HCT116 (cell line): ENCODE measurements around the gene IL23A. TPM values are rescaled to one million over a fixed set of nuclear protein-coding genes. Genes with fewer than 3 reads are reported as not detected.

Experiments
- ATAC-seq: fragments of 200-7000 bp; cut with Tn5 transposase; 2 replicates; pipeline ENCODE4 v1.9.1; 2020; ENCODE audit warnings: mild to moderate bottlenecking, moderate library complexity
- BruUV-seq: library from RNA; stranded (reverse); fragments of 400-500 nt; replicated peaks from 2 replicates; lab custom pipeline; 2021; lab: Mats Ljungman, UMichigan
- CTCF ChIA-PET: fragments of 300-600 bp; sonication (Branson Sonifier 250); formaldehyde crosslinking; loops from one replicate; lab custom pipeline; 2021; ENCODE audit warnings: antibody characterized with exemption; lab: Charles Lee
- POLR2A ChIA-PET: fragments of 300-600, 350-600 bp; sonication (Branson Sonifier 250); formaldehyde crosslinking; loops from one replicate; lab custom pipeline; 2021; ENCODE audit warnings: antibody characterized with exemption; lab: Charles Lee
- RAD21 ChIA-PET, 2 experiments: fragments of 300-600 bp; sonication (Branson Sonifier 250); formaldehyde crosslinking; loops; one replicate each; lab custom pipeline; 2023; ENCODE audit warnings: low total read pairs in 2 of 2; ENCODE audit not compliant: uncharacterized antibody in 2 of 2, unreplicated experiment in 2 of 2, low non-redundant PET in 1 of 2; lab: Charles Lee
- DNase-seq: peaks from one replicate; pipeline ENCODE4 v3.0.0-alpha.2; 2010; ENCODE audit warnings: low read depth, low spot score
- H2AFZ ChIP-seq: fragments of 200-600 bp; shearing (Covaris generic), sonication (generic); 2 replicates; pipeline ENCODE4 v1.6.1; 2017; ENCODE audit warnings: low read depth, mixed run types, mixed read lengths, antibody characterized with exemption, low read length; ENCODE audit not compliant: poor library complexity, severe bottlenecking
- H3K27ac ChIP-seq: 2 replicates; pipeline ENCODE4 v1.5.1; 2012; ENCODE audit warnings: low read depth, low read length
- H3K27me3 ChIP-seq: fragments of 200-600 bp; sonication (generic); 2 replicates; pipeline ENCODE4 v1.6.1; 2016; ENCODE audit warnings: mixed run types, low read length, mixed read lengths; ENCODE audit not compliant: insufficient read depth
- H3K36me3 ChIP-seq, 2 experiments: fragments of 200-500 bp in 1 of 2; fragments of 200-600 bp in 1 of 2; sonication (Bioruptor generic) in 1 of 2; sonication (generic) in 1 of 2; 2 replicates each; pipeline versions ENCODE4 v1.5.1 to v1.6.1; 2014 to 2016; ENCODE audit warnings: low read length in 2 of 2, inconsistent platforms in 1 of 2, mixed read lengths in 1 of 2, mixed run types in 1 of 2; ENCODE audit not compliant: insufficient read depth in 2 of 2, control insufficient read depth in 1 of 2
- H3K4me1 ChIP-seq, 2 experiments: fragments of 200-600 bp in 1 of 2; sonication (generic) in 1 of 2; 2 replicates each; pipeline versions ENCODE4 v1.5.1 to v1.6.1; 2012 to 2017; ENCODE audit warnings: low read length in 2 of 2, inconsistent platforms in 1 of 2, mild to moderate bottlenecking in 1 of 2, mixed read lengths in 1 of 2, mixed run types in 1 of 2, moderate library complexity in 1 of 2; ENCODE audit not compliant: insufficient read depth in 2 of 2, control insufficient read depth in 1 of 2
- H3K4me2 ChIP-seq: fragments of 200-600 bp; sonication (generic); 2 replicates; pipeline ENCODE4 v1.6.1; 2017; ENCODE audit warnings: mixed run types, low read length, mixed read lengths
- H3K4me3 ChIP-seq, 2 experiments: fragments of 200-600 bp in 1 of 2; sonication (generic) in 1 of 2; replicated peaks in 1 of 2; 2 replicates each; pipeline ENCODE4 v1.5.1; 2011 to 2016; ENCODE audit warnings: low read length in 2 of 2, control low read depth in 1 of 2, low read depth in 1 of 2, mild to moderate bottlenecking in 1 of 2, mixed read lengths in 1 of 2, mixed run types in 1 of 2
- H3K79me2 ChIP-seq: fragments of 200-600 bp; sonication (generic); 2 replicates; pipeline ENCODE4 v1.6.1; 2017; ENCODE audit warnings: mild to moderate bottlenecking, mixed run types, low read length, moderate library complexity, mixed read lengths; ENCODE audit not compliant: insufficient read depth
- H3K9ac ChIP-seq: fragments of 200-600 bp; sonication (generic); 2 replicates; pipeline ENCODE4 v1.6.1; 2016; ENCODE audit warnings: low read length, mixed read lengths
- H3K9me2 ChIP-seq: fragments of 200-600 bp; sonication (generic), shearing (Covaris generic); 2 replicates; pipeline ENCODE4 v1.6.1; 2017; ENCODE audit warnings: mixed run types, mild to moderate bottlenecking, moderate library complexity; ENCODE audit not compliant: insufficient read depth
- H3K9me3 ChIP-seq, 2 experiments: fragments of 200-500 bp in 1 of 2; fragments of 200-600 bp in 1 of 2; sonication (Bioruptor generic) in 1 of 2; sonication (generic) in 1 of 2; 2 replicates each; pipeline ENCODE4 v1.6.1; 2014 to 2017; ENCODE audit warnings: low read length in 2 of 2, mixed read lengths in 2 of 2, inconsistent platforms in 1 of 2, low read depth in 1 of 2, mild to moderate bottlenecking in 1 of 2, mixed run types in 1 of 2, moderate library complexity in 1 of 2; ENCODE audit not compliant: control insufficient read depth in 1 of 2, insufficient read depth in 1 of 2
- H4K20me1 ChIP-seq: fragments of 200-600 bp; sonication (generic), shearing (Covaris generic); 2 replicates; pipeline ENCODE4 v1.6.1; 2017; ENCODE audit warnings: mixed run types, mild to moderate bottlenecking, moderate library complexity; ENCODE audit not compliant: insufficient read depth
- CBX3 ChIP-seq: IDR thresholded peaks from 2 replicates; pipeline ENCODE4 v1.6.1; 2012; ENCODE audit warnings: low read depth
- EGR1 ChIP-seq: IDR thresholded peaks from 2 replicates; pipeline ENCODE4 v1.6.1; 2012; ENCODE audit warnings: low read depth
- ELF1 ChIP-seq: IDR thresholded peaks from 2 replicates; pipeline ENCODE4 v1.6.1; 2012; ENCODE audit warnings: low read depth, borderline replicate concordance
- EZH2phosphoT487 ChIP-seq: fragments of 200-600 bp; IDR thresholded peaks from 2 replicates; pipeline ENCODE4 v1.6.1; 2018; ENCODE audit warnings: antibody characterized with exemption, borderline replicate concordance
- FOSL1 ChIP-seq: IDR thresholded peaks from 2 replicates; pipeline ENCODE4 v1.6.1; 2012; ENCODE audit warnings: low read depth
- JUND ChIP-seq: IDR thresholded peaks from 2 replicates; pipeline ENCODE4 v1.6.1; 2012
- POLR2AphosphoS5 ChIP-seq: IDR thresholded peaks from 2 replicates; pipeline ENCODE4 v1.6.1; 2011; ENCODE audit warnings: mild to moderate bottlenecking, low read depth, low read length, moderate library complexity
- RAD21 ChIP-seq: IDR thresholded peaks from 2 replicates; pipeline ENCODE4 v1.6.1; 2012; ENCODE audit warnings: low read depth, mild to moderate bottlenecking
- SRF ChIP-seq: IDR thresholded peaks from 2 replicates; pipeline ENCODE4 v1.6.1; 2012; ENCODE audit warnings: low read depth
- YY1 ChIP-seq: IDR thresholded peaks from 2 replicates; pipeline ENCODE4 v1.6.1; 2011; ENCODE audit warnings: low read length, low read depth, moderate library complexity, mild to moderate bottlenecking; ENCODE audit not compliant: insufficient replicate concordance; ENCODE audit errors: extremely low read depth
- ZNF274 ChIP-seq: fragments of 200-500 bp; sonication (Bioruptor generic); IDR thresholded peaks from 2 replicates; pipeline ENCODE4 v1.6.1; 2014; ENCODE audit warnings: mild to moderate bottlenecking, low read depth, low read length, inconsistent platforms
- intact Hi-C: fragments of 100-400 bp; cut with micrococcal nuclease; formaldehyde crosslinking; loops from 2 replicates; pipeline ENCODE4 v1.10.0; 2022
- total RNA-seq: library from RNA; stranded (reverse); gene quantifications from one replicate; pipeline ENCODE4 v1.2.1, GENCODE V29; 2021; ENCODE audit not compliant: unreplicated experiment
- TF ChIP-seq, protein P1 (sequence below): IDR thresholded peaks from 2 replicates; pipeline ENCODE4 v1.6.1; 2011; ENCODE audit warnings: mild to moderate bottlenecking, low read length, moderate library complexity; ENCODE audit not compliant: insufficient replicate concordance; ENCODE audit errors: extremely low read depth
- TF ChIP-seq, protein P2 (sequence below): IDR thresholded peaks from 2 replicates; pipeline ENCODE4 v1.6.1; 2012
- TF ChIP-seq, protein P3 (sequence below): IDR thresholded peaks from 2 replicates; pipeline ENCODE4 v1.6.1; 2012; ENCODE audit warnings: low read depth
- TF ChIP-seq, protein P4 (sequence below): IDR thresholded peaks from 2 replicates; pipeline ENCODE4 v1.6.1; 2012

The IL23A gene
- total RNA-seq, 1 experiment from 2014 or later, result 0.59 TPM

DNA sequence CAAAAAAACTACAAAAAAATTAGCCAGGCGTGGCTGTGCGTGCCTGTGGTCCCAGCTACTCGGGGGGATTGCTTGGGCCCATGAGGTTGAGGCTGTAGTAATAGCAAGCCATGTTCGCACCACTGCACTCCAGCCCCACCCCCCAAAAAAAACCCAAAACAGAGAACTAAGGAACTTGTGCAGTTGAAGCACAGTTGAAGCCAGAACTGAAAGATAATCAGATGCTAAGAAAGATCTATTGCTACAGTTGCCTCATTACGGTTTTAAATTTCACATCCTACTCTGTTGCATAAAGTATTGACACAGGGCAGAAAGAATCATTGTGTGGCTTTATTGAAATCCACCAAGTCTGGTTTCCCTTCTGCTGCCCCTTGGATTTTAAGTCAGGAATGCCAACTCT, 42.4 kb upstream of the IL23A start:
- ATAC-seq, result no peak
- Histone ChIP-seq H3K4me1 (peaks cover 33 to 60% of the 10 kb centered on the region in 2 experiments), H2AFZ (no peak overlapping the region), H3K4me3 (no peak overlapping the region), H3K36me3 (peaks cover 3 to 16% of the 10 kb centered on the region in 2 experiments; a peak in 2 of 4 replicates), H3K27ac (no peak overlapping the region), H3K27me3 (no peaks in the 10 kb centered on the region), H4K20me1 (no peaks in the 10 kb centered on the region), H3K9me3 (no peaks in the 10 kb centered on the region), H3K9me2 (no peaks in the 10 kb centered on the region), H3K79me2 (peaks cover 75% of the 10 kb centered on the region), H3K9ac (no peak overlapping the region), H3K4me2 (no peak overlapping the region)
- intact Hi-C loops, result no loop called here
- BruUV-seq, result no TSS peak
- ChIA-PET CTCF (no interaction called here), RAD21 (no interaction called here), POLR2A (no interaction called here)
- DNase-seq, result no peak
- TF ChIP-seq CBX3, result no peak
- no peak for TF ChIP-seq ZNF274
- TF ChIP-seq RAD21, result no peak
- no peak for TF ChIP-seq SRF
- TF ChIP-seq EZH2phosphoT487, result no peak
- TF ChIP-seq EGR1, result no peak
- TF ChIP-seq, protein P1, sequence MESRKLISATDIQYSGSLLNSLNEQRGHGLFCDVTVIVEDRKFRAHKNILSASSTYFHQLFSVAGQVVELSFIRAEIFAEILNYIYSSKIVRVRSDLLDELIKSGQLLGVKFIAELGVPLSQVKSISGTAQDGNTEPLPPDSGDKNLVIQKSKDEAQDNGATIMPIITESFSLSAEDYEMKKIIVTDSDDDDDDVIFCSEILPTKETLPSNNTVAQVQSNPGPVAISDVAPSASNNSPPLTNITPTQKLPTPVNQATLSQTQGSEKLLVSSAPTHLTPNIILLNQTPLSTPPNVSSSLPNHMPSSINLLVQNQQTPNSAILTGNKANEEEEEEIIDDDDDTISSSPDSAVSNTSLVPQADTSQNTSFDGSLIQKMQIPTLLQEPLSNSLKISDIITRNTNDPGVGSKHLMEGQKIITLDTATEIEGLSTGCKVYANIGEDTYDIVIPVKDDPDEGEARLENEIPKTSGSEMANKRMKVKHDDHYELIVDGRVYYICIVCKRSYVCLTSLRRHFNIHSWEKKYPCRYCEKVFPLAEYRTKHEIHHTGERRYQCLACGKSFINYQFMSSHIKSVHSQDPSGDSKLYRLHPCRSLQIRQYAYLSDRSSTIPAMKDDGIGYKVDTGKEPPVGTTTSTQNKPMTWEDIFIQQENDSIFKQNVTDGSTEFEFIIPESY, result no peak
- TF ChIP-seq, protein P2, sequence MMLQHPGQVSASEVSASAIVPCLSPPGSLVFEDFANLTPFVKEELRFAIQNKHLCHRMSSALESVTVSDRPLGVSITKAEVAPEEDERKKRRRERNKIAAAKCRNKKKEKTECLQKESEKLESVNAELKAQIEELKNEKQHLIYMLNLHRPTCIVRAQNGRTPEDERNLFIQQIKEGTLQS, result no peak
- no peak for TF ChIP-seq JUND
- TF ChIP-seq POLR2AphosphoS5, result no peak
- TF ChIP-seq, protein P3, sequence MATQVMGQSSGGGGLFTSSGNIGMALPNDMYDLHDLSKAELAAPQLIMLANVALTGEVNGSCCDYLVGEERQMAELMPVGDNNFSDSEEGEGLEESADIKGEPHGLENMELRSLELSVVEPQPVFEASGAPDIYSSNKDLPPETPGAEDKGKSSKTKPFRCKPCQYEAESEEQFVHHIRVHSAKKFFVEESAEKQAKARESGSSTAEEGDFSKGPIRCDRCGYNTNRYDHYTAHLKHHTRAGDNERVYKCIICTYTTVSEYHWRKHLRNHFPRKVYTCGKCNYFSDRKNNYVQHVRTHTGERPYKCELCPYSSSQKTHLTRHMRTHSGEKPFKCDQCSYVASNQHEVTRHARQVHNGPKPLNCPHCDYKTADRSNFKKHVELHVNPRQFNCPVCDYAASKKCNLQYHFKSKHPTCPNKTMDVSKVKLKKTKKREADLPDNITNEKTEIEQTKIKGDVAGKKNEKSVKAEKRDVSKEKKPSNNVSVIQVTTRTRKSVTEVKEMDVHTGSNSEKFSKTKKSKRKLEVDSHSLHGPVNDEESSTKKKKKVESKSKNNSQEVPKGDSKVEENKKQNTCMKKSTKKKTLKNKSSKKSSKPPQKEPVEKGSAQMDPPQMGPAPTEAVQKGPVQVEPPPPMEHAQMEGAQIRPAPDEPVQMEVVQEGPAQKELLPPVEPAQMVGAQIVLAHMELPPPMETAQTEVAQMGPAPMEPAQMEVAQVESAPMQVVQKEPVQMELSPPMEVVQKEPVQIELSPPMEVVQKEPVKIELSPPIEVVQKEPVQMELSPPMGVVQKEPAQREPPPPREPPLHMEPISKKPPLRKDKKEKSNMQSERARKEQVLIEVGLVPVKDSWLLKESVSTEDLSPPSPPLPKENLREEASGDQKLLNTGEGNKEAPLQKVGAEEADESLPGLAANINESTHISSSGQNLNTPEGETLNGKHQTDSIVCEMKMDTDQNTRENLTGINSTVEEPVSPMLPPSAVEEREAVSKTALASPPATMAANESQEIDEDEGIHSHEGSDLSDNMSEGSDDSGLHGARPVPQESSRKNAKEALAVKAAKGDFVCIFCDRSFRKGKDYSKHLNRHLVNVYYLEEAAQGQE, result no peak
- no peak for TF ChIP-seq FOSL1
- TF ChIP-seq, protein P4, sequence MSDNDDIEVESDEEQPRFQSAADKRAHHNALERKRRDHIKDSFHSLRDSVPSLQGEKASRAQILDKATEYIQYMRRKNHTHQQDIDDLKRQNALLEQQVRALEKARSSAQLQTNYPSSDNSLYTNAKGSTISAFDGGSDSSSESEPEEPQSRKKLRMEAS, result no peak
- no peak for TF ChIP-seq ELF1
- TF ChIP-seq YY1, result no peak
